IPS-11a (cell line): ENCODE data around the gene JAKMIP1.

Source experiments
- H3K4me3 ChIP-seq: one replicate; pipeline ENCODE4 v1.5.1; 2013; ENCODE audit warnings: low read depth, low read length, control low read depth

JAKMIP1 gene

GRCh38 chr4:6047130-6047673 is 153.1 kb downstream of the JAKMIP1 start:
- no peak overlapping the region for H3K4me3 ChIP-seq

GRCh38 chr4:6046526-6047129 is 153.7 kb downstream of the JAKMIP1 start:
- no peak overlapping the region for H3K4me3 ChIP-seq

- no peak overlapping the region for H3K4me3 ChIP-seq
Observed at GRCh38 chr4:6044805-6045204, 155.5 kb downstream of the JAKMIP1 start.

GRCh38 chr4:6044276-6044675 is 156.1 kb downstream of the JAKMIP1 start:
- H3K4me3 ChIP-seq: no peak overlapping the region

GRCh38 chr4:6043843-6044242 is 156.5 kb downstream of the JAKMIP1 start:
- H3K4me3 ChIP-seq: no peak overlapping the region

GRCh38 chr4:6043188-6043587 is 157.2 kb downstream of the JAKMIP1 start:
- no peak overlapping the region for H3K4me3 ChIP-seq

- no peak overlapping the region for H3K4me3 ChIP-seq
Observed at GRCh38 chr4:6042293-6043063, 157.9 kb downstream of the JAKMIP1 start.

- H3K4me3 ChIP-seq: no peak overlapping the region
Observed at GRCh38 chr4:6041800-6042199, 158.5 kb downstream of the JAKMIP1 start.

- H3K4me3 ChIP-seq: no peak overlapping the region
Observed at GRCh38 chr4:6038711-6039110, 161.6 kb downstream of the JAKMIP1 start.

- no peak overlapping the region for H3K4me3 ChIP-seq
Observed at GRCh38 chr4:6035786-6036185, 164.6 kb downstream of the JAKMIP1 start.

GRCh38 chr4:6033381-6033780 is 167.0 kb downstream of the JAKMIP1 start:
- H3K4me3 ChIP-seq: no peak overlapping the region

- H3K4me3 ChIP-seq: no peak overlapping the region
Observed at GRCh38 chr4:6032249-6033244, 167.8 kb downstream of the JAKMIP1 start.

GRCh38 chr4:6031846-6032245 is 168.5 kb downstream of the JAKMIP1 start:
- no peak overlapping the region for H3K4me3 ChIP-seq

- H3K4me3 ChIP-seq: no peak overlapping the region
Observed at GRCh38 chr4:6030679-6031078, 169.7 kb downstream of the JAKMIP1 start.

- H3K4me3 ChIP-seq: no peak overlapping the region
Observed at GRCh38 chr4:6029254-6029653, 171.1 kb downstream of the JAKMIP1 start.

- no peak overlapping the region for H3K4me3 ChIP-seq
Observed at GRCh38 chr4:6028168-6028567, 172.2 kb downstream of the JAKMIP1 start.

- no peak overlapping the region for H3K4me3 ChIP-seq
Observed at GRCh38 chr4:6027392-6027791, 173.0 kb downstream of the JAKMIP1 start.

- H3K4me3 ChIP-seq: no peak overlapping the region
Observed at GRCh38 chr4:6024313-6024960, 175.9 kb downstream of the JAKMIP1 start.

- no peak overlapping the region for H3K4me3 ChIP-seq
Observed at GRCh38 chr4:6023731-6024130, 176.6 kb downstream of the JAKMIP1 start.

GRCh38 chr4:6022607-6023288 is 177.6 kb downstream of the JAKMIP1 start:
- H3K4me3 ChIP-seq: no peak overlapping the region
